NOMO-1 treated with dmso at 0.1 percent for 144 hours (cell line): ENCODE data around the gene PTBP1.

Experiments
- DNase-seq: peaks from one replicate; lab custom pipeline; 2025; ENCODE audit not compliant: unreplicated experiment; lab: John Stamatoyannopoulos, UW

PTBP1 gene

GRCh38 chr19:796692-797527 lies at the start of gene PTBP1:
Gene PTBP1 (plus strand): TSS chr19:797452. CDS start chr19:797498, 46 bp downstream.
- DNase-seq: peak; percentile 99

- no peak for DNase-seq
These were observed 49.0 kb upstream of the PTBP1 start for GRCh38 chr19:748274-748598.

- DNase-seq: no peak
These were observed 47.4 kb upstream of the PTBP1 start for GRCh38 chr19:749811-750210.

DNA sequence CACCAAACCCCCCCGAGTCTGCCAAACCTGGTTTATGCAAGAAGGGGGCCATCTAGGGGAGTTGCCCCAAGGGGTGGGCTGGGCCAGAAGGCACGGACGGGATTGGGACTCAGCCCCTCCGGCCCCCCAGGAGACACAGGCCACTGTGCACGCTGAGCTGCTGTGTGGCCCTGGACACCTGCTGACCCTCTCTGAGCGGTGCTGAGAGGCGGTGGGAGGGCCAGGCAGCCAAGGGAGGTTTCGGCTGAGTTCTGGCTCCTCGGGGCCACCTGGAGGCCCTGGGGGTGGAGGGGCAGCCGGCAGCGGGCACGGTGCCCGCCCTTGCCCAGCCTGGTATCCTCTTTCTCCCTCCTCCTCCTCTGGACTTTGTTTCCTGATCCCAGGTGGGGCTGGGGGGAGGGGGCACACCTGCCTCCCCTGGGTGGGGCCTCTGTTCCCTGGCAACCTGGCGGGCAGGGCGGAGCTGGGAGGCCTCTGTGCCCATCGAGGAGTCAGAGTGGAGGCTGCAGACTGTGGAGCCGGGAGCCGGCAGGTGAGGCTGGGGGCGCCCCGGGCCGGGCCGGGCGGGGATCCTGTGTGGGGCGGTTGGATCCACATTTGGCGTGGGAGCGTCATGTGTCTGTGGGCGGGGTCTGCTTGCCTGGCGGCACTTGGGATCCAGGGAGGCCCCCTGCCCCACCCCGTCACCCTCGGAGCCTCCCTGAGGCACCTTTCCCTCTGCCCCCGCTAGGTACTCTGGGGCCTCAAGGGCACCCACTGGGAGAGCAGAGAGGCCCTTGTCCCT lies 46.4 kb upstream of the PTBP1 start, which contains the start of gene MISP:
Gene MISP (plus strand): TSS at position 473 of the 784 bp plus-strand sequence. CDS start 5,835 bp downstream, outside the sequence.
- no peak for DNase-seq

- no peak for DNase-seq
These were observed 45.5 kb upstream of the PTBP1 start for GRCh38 chr19:751501-752341.

- DNase-seq: peak; percentile 65
These were observed 44.4 kb upstream of the PTBP1 start for GRCh38 chr19:752652-753517.

DNA sequence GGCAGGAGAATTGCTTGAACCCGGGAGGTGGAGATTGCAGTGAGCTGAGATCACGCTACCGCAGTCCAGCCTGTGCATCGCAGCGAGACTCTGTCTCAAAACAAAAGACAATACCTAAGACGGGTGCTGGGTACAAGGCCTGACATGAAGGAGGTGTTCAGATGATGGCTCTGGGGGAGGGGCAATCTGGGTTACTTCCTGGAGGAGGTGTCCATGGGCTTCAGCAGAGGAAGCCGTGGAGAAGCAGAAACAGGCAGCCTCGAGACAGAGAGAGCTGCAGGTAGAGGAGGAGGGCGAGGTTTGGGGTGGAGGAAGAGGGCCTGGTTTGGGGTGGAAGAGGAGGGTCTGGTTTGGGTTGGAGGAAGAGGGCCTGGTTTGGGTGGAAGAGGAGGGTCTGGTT lies 42.7 kb upstream of the PTBP1 start:
- DNase-seq: no peak

GRCh38 chr19:755063-755462 lies 42.2 kb upstream of the PTBP1 start:
- no peak for DNase-seq

GRCh38 chr19:756236-756635 lies 41.0 kb upstream of the PTBP1 start:
- no peak for DNase-seq

DNA sequence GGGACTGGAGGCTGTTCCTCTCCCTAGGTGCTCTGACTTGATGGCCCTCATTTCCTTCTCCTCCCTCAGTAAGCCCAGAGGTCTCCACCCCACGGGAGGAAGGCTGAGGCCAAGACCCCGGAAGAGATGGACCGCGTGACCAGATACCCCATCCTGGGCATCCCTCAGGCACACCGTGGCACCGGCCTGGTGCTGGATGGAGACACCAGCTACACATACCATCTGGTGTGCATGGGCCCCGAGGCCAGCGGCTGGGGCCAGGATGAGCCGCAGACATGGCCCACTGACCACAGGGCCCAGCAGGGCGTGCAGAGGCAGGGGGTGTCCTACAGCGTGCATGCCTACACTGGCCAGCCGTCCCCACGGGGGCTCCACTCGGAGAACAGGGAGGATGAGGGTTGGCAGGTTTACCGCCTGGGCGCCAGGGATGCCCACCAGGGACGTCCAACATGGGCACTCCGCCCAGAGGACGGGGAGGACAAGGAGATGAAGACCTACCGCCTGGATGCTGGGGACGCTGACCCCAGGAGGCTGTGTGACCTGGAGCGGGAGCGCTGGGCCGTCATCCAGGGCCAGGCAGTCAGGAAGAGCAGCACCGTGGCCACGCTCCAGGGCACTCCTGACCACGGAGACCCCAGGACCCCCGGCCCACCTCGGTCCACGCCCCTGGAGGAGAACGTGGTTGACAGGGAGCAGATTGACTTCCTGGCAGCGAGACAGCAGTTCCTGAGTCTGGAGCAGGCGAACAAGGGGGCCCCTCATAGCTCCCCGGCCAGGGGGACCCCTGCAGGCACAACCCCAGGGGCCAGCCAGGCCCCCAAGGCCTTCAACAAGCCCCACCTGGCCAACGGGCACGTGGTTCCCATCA lies 40.2 kb upstream of the PTBP1 start:
- no peak for DNase-seq

- DNase-seq: no peak
These were observed 39.2 kb upstream of the PTBP1 start for GRCh38 chr19:757811-758668.

DNA sequence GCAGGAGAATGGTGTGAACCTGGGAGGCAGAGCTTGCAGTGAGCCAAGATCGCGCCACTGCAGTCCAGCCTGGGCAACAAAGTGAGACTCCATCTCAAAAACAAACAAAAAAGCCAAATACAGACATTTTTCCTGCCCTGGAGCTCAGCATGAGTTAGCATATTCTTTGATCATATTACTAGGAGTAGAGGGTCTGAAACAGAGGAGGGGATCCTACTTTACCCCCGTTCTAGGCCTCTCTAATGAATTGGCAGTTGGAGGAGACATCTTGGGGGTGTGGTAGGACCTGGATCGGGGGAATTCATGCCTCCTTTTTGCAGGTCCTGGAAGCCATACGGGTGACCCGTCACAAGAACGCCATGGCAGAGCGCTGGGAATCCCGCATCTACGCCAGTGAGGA lies 34.1 kb upstream of the PTBP1 start:
- no peak for DNase-seq

- no peak for DNase-seq
These were observed 33.4 kb upstream of the PTBP1 start for GRCh38 chr19:763869-764268.

DNA sequence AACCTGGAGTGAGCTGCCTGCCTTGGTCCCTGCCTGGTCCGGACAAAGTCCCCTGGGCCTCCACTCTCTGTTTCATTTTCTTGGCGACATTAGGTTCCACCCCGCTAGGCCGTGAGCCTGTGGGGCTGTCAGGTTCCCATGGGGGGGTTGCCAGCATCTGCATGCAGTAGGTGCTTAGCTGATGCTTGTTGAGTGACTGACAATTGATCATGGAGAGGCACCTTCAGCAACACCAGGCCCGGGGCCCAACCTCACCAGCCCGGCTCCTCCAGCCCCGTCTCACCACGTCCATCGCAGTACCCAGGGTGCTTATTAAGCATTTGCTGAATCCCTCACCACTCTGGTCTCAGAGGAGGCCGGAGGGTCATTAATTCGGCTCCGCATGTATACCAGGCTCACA lies 33.0 kb upstream of the PTBP1 start:
- DNase-seq: no peak

- no peak for DNase-seq
These were observed 32.0 kb upstream of the PTBP1 start for GRCh38 chr19:765179-765738.

- no peak for DNase-seq
These were observed 28.8 kb upstream of the PTBP1 start for GRCh38 chr19:768424-768823.

DNA sequence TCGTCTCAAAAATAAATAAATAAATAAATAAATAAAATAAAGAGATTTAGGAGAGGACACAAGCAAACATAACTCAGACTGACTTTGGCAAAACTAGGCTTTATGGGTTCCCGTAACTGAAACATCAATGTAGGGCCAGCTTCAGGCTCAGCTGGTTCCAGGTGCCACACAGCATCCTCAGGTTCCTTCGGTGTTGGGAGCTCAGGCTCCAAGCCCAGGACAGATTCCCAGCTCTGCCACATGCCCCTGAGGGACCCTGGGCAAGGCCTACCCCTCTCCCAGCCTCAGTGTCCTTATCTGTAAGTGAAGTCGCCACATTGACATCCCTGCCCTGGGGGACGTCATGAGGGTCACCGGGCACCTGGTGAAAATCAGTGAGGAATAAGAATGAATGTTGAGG lies 27.6 kb upstream of the PTBP1 start:
- no peak for DNase-seq

DNA sequence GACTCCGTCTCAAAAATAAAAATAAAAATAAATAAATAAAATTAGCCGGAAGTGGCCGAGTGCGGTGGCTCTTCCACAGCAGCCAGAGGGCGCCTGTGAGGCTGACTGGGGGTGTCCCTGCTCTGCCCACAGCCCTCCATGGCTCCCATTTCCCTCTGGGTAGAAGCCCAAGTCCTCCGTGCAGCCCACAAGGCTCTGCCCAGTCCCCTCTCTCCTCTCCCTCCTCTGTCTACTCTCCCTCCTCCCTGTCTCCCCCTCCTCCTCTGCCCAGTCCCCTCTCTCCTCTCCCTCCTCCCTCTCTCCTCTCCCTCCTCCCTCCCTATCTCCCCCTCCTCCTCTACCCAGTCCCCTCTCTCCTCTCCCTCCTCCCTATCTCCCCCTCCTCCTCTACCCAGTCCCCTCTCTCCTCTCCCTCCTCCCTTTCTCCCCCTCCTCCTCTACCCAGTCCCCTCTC lies 25.9 kb upstream of the PTBP1 start:
- peak; percentile 29 for DNase-seq
